AG10803 (cell line): ENCODE data around the gene SCEL.
"Not testable (repeated sequence)": the region's sequence is repeated elsewhere in the genome, so short reads cannot be mapped to it uniquely, and the experiment has no call there.

Experiments
- DNase-seq: peaks from one replicate; pipeline ENCODE4 v3.0.0; 2010; ENCODE audit warnings: low read depth
- H3K4me3 ChIP-seq: 2 replicates; pipeline ENCODE4 v1.5.1; 2011; ENCODE audit warnings: mild to moderate bottlenecking, low read length, control low read depth
- CTCF ChIP-seq: conservative IDR thresholded peaks from 2 replicates; pipeline ENCODE4 v1.5.1; 2011; ENCODE audit warnings: mild to moderate bottlenecking, low read length, control low read depth, inconsistent platforms

Gene SCEL

GRCh38 chr13:77511552-77511951 lies 24.0 kb upstream of the SCEL start:
- no peak for DNase-seq
- H3K4me3 ChIP-seq, result no peak overlapping the region
- TF ChIP-seq CTCF, result no peak

GRCh38 chr13:77513719-77514335 lies 21.7 kb upstream of the SCEL start:
- no peak for TF ChIP-seq CTCF
- H3K4me3 ChIP-seq, result no peak overlapping the region
- no peak for DNase-seq

- H3K4me3 ChIP-seq, result no peak overlapping the region
- DNase-seq, result no peak
- no peak for TF ChIP-seq CTCF
Observed at GRCh38 chr13:77514336-77514726, 21.2 kb upstream of the SCEL start.

GRCh38 chr13:77515785-77516184 lies 19.7 kb upstream of the SCEL start:
- no peak overlapping the region for H3K4me3 ChIP-seq
- DNase-seq, result no peak
- TF ChIP-seq CTCF, result no peak

- peak; percentile 11 for DNase-seq
- H3K4me3 ChIP-seq, result no peak overlapping the region
- TF ChIP-seq CTCF, result no peak
Observed at GRCh38 chr13:77516342-77516789, 19.1 kb upstream of the SCEL start.

GRCh38 chr13:77518266-77518665 lies 17.2 kb upstream of the SCEL start:
- no peak for TF ChIP-seq CTCF
- DNase-seq, result no peak
- H3K4me3 ChIP-seq, result no peak overlapping the region

GRCh38 chr13:77519396-77519795 lies 16.1 kb upstream of the SCEL start:
- DNase-seq, H3K4me3 ChIP-seq: not testable (repeated sequence)

GRCh38 chr13:77519808-77520207 lies 15.7 kb upstream of the SCEL start:
- TF ChIP-seq CTCF, result no peak
- peak; percentile 17 for DNase-seq

More at GRCh38 chr13:77519808-77520207, 15.7 kb upstream of the SCEL start:
- no peak overlapping the region for H3K4me3 ChIP-seq
